HG03064 (cell line): ENCODE measurements around the gene ASAP2.

Source experiments
- ATAC-seq: cut with Tn5 transposase; IDR thresholded peaks from one replicate; pipeline ENCODE4 v1.9.1; 2021; ENCODE audit warnings: low read depth; ENCODE audit not compliant: unreplicated experiment

The ASAP2 gene

DNA sequence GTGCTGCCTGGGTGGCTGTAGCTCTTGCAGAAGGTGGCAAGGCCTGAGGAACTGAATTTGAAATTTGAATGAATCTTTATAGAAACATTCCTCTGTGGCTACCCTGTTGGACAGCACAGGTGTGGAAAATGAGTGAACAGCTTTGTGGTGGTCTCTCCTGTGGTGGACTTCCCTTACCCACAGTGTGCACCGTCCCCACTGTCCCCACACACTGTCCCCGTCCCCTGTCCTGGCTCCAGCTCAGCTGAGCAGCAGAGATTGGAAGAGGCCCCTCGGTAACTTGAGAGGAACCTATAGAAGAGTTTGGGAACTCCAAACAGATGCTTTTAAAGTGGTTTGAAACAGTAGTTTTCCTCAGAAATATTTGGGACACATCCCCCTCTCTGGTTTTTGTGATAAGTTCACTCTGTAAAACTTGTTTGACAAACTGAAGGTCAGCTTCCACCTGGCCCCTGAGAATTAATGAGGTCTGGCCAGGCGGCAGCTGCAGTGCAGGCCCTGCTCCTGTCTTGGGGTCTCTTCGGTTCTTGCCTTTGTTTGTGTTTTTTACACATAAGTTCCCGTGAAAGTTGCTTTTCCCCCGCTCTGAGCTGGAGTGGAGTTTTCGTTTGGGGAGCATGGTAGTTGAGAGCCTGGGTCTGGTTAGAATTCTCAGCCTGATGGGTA lies 63.2 kb downstream of the ASAP2 start:
- no peak for ATAC-seq

DNA sequence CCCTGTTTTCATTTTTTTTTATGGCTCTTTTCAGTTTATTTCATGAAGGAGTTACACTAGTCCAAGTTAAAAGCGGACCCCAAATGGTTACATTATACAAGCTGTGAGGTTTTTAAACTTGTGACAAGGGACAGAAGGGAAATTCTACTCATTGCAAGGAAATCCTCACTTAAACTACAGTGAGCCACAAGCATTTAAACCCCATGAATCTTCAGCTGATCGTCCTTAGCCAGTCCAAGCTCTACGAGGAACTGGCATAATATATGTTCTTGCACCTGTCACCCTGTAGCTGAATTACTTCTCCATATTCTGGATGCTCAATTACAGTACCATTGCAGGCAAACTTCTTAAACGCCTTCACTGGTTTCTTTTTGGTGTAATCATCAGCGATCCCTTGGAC lies 64.5 kb downstream of the ASAP2 start:
- no peak for ATAC-seq

DNA sequence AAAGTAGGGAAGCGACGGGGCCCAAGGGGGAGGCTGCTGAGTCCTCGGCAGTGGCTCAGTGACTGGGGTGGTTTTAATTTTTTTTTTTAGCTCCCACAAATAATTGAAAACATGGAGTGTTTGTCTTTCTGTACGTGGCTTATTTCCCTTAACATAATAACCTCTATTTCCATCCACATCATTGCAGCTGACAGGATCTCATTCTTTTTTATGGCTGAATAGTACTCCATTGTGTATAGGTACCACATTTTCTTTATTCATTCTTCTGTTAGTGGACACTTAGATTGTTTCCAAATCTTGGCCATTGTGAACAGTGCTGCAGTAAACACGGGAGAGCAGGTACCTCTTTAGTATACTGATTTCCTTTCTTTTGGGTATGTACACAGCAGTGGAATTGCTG lies 65.1 kb downstream of the ASAP2 start:
- ATAC-seq, result no peak

DNA sequence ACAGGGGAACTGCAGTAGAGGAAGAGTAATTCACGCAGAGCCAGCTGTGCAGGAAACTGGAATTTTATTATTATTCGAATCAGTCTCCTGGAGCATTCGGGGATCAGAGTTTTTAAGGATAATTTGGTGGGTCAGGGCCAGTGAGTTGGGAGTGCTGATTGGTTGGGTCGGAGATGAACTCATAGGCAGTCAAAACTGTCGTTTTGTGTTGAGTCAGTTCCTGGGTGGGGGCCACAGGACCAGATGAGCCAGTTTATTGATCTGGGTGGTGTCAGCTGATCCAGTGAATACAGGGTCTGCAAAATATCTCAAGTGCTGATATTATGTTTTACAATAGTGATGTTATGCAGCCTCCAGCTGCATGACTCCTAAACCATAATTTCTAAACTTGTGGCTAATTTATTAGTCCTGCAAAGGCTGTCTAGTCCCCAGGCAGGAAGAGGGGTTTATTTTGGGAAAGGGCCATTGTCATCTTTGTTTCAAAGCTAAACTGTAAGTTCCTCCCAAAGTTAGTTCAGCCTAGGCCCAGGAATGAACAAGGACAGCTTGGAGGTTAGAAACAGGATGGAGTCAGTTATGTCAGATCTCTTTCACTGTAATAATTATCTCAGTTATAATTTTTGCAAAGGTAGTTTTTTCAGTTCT lies 67.0 kb downstream of the ASAP2 start:
- ATAC-seq, result no peak

DNA sequence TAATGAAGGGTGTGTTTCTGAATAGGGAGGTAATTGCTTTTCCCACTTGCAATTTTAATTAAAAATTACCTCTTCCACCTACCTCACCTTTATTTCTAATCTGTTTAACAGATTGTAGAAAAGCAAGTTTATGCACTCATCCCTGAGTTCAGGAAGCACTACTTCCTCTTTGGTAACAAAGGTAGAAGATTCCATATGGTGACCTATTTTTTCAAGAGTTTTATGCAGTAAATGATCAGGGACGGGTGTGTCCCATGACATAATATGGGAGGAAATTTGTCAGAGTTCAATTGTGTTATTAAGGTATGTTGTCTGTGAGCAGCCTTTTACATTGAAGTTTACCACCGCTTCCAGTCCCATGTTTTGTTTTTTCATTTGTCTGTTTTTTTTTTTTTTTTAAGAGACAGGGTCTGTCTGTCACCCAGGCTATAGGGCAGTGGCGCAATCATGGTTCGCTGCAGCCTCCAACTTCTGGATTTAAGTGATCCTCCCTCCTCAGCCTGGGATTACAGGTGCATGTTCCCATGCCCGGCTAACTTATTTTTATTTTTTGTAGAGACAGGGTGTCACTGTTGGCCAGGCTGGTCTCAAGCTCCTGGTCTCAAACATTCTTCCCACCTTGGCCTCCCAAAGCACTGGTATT lies 68.2 kb downstream of the ASAP2 start:
- ATAC-seq, result no peak

DNA sequence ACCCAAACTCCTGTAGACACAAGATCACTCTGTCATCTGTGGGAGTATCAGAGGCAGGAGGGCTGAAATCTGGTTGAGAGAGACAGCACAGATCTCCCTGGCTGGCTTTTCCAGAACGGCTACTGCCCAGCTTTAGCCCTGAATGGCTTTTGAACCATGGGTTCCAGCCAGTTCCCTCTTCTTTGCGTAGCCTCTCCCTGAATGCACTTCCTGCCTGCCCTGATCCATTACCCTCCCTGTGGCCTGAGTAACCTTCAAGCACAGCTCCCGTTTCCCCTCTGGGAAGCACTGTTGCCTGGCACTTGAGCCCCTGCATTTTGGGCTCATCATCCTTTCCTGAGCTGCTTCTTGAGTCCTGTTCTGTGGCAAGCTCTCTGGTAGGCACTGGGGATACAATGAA lies 68.8 kb downstream of the ASAP2 start:
- no peak for ATAC-seq

DNA sequence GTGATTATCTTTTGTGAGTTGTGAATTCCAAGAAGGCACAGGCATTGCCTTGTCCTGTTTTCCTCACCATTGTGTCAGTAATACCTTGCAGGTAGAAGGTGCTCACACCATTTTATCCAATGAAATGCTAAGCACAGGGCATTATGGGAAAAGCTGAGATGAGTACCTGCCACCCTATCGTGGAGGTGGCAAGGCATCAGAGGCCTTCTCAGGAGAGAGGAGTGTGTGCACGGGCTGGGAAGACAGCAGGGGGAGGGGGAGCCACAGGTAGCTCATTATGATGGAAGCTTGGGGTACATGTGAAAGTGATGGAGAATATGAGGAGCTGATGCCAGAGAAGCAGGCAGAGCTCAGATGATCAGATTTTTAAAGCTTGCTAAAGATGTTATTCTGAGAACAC lies 69.5 kb downstream of the ASAP2 start:
- no peak for ATAC-seq

DNA sequence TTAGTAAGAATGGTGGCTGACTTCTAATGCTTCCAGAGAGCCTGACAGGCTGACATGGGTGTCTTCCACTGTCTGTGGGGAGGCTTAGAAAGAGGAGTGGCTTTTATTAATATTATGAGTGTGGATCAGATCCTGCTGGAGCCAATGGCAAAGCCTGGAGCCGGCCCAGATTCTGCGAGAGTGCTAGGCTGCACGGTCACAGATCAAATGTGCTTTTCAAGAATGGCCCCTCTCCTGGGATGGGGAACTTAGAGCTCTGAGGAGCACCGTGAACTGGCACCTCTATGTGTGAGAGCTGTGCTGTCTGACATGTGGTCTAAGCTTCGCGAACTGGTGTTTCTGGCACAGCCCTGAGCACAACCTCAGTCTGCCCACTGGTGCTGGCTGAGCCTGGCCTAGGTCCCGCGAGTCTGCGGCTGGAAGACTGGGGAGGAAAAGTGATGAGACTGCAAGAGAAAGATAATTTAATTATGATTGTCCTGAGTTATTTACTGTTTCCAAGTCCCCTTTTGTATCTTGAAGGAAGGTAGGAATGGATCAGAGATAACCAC lies 70.4 kb downstream of the ASAP2 start:
- no peak for ATAC-seq

DNA sequence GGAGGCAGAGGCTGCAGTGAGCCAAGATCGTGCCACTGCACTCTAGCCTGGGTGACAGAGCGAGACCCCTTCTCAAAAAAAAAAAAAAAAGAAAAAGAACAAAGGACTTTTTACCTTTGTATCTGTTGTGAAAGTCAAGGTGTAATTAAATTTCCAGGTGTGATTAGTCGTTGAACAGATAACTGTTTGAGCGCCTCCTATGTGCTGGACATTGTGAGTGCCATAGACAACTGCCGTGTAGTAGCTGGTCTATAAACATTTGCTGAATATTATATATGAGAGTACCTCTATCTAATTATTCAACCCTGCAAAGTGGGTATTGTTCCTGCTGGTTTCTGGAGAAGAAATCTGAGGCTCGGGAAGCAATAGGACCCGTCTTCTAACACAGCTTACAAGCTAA lies 71.8 kb downstream of the ASAP2 start:
- no peak for ATAC-seq

DNA sequence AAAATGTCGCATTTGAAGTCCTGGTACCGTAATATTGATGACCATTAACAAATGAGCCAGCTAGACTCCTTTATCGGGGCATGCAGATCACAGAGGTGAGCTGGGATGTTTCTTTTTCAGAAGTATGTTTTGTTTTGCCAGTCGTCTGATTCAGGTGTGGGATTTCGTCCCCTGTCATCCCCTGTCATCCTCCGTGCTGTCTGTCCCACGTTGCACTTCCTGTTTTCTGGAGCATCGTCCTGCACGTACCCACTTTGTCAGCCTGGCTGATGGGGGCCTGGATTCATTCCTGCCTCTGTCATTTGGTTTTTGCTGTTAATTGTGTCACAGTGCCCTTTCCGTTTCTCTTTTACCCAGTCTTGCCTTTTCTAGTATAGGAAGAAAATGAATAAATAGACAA lies 72.8 kb downstream of the ASAP2 start:
- no peak for ATAC-seq

DNA sequence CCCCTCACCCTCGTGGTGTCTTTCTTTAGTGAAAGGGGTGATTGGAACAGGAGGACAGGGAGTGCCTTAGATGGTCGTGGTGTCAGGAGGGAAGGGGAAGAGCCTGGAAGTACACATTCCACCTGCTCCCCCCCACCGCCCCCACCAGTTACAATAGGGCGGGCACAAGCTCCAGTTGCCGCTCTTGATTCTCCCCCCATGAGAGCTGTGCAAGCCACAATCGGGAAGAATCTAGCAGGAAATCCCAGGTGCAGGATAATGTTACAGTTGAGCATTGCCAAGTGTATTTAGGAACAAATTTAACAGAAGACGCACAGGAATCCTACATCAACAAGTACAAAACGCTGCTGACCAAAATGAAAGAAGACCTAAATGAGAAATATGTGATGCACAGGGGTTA lies 73.6 kb downstream of the ASAP2 start:
- ATAC-seq, result no peak

DNA sequence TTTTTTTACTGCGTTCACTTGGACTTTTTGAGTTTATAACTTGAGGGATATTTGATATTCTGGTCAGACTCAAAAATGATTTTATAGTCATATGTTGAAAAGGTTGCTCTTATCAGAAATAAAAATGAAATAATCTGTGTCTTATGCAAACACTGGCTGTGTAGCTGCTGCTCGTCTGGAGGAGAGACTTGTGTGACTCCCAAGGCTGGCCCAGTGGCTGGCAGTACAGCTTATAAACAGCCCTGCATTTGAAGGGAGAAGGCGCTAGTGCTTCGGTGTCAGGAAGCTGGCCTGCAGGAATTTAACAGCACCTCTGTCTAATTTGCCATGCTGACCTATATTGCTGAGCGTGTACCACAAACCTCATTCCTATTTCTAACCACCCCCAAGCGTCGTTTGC lies 74.5 kb downstream of the ASAP2 start:
- no peak for ATAC-seq

DNA sequence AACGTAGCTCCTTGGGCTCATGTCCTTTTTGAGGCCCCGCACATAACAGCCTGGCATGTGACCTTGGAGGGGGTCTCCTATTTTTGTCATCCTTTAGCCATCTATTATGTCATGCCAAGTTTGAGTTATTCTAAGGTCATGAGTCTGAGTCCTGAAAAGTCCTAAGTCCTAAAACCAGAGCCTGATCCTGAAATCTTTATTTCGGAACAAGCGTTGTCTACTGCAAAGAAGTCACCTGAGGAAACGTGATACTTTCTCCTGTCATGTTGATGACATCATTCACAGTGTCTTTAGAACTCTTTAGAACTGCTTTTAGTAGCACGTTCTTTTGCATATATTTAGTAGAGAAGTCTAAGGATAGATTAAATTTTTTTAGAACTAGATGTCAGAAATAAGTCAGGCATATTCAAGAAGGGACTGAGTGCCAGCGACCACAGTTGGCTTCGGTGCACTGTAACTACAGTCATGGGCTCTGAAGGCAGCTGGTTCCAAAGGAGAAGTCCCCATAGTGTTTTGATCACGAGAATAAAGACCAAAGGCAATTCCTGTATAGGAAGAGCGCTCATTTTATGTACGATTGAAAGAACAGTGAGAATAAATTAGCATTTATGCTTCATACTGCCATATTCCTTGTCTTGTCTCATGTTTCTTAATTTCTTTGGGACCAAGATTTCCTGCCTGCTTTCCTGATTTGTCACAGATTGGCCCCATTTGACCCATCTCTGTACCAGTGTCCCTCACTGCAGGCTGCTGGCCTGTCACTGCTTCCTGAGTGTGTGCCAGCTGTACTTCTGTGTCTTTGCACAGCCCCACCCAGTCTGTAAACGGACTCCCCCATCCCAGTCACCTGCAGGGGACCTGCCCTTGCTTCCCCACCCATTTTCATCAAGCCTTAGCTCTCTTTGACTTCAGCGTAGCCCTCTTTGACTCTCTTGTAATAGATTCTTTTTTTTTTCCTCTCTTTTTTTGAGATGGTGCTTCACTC lies 75.8 kb downstream of the ASAP2 start:
- no peak for ATAC-seq

DNA sequence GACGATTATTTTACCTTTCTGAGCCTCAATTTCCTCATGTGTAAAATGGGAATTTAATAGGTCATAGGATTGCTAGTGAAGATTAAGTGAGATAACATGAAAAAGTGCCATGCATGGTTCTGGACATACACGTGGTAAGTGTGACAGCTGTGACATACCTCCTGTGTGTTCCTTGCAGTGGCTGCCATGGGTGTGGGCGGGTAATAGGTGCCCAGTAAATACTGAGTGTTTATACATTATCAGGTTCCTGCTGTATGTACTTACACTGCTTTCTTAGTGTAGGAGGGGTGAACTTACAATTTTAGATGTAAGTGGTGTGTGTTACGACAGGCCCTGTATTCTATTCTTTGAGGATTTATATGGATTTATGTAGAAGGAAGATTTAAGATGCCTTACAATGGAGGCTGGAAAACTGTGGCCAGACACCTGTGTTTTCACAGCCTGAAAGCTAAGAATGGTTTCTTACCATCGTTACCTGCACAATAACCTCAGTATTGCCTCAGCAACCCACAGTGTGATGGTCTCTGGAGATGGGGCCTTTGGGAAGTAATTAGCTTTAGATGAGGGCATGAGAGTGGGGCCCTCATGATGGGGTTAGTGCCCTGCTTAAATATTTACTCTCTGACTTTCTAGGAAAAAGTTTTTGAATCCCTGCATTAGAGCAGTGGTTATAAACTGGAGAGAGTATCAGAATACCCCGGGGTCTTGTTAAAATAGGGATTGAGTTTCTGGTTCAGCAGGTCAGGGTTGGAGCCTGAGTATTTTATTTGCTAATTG lies 78.1 kb downstream of the ASAP2 start:
- ATAC-seq, result no peak

DNA sequence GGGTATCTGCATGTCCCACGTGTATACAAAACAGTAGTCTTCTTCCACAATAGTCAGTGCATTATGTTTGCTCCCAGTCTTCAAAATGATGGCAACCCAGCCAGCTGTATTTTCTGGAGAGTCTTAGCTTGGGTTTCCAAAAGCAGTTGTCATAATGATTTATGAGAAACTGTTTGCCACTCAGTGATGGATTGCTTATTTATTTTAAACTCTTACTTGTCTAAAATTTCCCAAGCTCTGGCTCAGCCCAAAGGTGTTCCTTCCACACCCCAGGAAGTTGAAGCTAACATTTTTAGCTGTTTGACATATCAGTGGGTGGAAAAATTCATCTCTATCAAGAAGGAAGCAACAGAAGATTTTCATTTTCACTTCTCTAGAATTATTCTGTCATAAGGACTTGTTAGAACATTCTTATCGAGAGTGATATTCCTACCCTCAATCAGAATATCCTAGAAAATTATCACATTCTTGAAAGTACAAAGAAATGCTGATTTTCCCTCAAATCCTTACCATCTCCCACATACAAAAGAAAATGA lies 78.8 kb downstream of the ASAP2 start:
- no peak for ATAC-seq

DNA sequence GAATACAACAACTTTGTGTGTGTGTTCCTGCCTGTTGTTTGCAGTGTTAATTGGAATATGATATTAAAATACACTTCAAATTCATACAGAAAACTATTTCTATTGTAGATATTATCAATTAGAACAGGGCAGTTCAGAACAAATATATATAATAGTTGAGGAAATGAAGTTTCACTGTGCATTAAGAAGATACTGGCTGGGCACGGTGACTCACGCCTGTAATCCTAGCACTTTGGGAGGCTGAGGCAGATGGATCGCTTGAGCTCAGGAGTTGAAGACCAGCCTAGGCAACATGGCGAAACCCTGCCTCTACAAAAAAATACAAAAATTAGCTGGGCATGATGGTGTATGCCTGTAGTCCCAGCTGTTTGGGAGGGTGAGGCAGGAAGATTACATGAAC lies 79.3 kb downstream of the ASAP2 start:
- ATAC-seq, result no peak

DNA sequence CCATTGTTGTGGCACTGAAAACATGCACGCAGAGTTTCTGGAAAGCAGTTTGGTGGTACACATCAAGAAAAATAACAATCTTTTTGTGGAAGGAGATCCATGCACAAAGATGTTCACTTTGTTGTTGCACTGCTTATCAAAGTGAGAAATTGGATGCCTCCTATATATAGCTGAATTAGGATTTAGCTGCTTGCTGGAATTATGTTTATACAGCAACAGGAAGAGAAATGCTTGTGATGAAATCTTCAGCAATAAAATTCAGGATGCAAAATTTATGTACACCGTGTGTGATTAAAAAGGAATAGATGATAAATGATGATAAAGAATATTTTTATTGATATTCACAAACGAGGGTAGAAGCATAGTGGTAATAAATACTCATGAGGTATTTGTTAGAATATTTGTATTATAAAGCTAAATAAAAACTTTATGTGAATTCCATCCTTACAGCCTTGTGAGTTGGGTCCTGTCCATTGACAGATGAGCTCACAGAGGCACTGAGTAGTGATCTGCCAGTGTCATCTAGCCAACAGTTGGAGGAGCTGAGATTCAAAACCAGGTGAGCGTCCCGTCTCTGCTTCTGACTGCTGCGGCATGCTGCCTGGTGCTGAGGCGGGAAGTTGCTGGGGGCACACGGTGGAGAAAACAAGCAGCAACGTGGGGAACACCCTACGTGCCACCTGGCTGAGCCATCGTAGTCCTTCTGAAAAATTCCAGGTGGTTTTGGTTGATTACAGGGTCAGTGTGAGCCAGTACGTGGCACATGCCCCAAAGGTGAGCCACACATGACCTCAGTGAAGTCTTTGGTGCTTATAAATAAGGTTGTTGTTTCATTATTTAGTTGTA lies 80.2 kb downstream of the ASAP2 start:
- no peak for ATAC-seq

DNA sequence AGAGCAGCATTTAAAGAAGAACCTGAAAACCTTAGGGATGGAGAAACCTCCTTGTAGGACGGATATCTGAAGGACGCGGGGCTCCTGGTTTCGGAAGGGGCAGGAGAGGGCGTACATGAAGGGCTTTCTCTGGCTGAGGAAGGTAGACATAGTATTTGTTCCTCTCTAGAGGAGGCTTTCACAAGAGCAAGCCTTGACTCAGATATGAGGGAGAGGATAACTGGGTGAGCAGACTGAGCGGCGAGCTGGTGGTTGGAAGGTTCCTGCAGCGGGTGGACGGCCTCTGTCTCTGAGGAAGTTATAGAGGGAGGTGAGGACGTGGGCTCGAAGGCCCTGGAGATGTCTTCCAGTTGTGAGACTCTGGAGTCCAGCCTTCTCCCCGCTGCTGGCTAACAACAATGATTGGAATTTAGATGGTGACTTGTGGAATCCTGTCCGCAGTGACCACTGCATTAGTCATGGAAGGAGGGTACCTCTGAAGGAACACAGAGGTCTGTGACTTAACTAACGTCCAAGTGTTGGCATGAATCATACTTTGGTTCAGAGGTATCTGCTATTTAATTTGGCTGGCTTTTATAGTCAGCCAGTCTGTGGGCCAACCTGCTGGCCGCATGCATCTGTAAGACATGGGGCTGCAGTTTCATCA lies 80.9 kb downstream of the ASAP2 start:
- ATAC-seq, result no peak
